Fibroblast of villous mesenchyme (primary cell): ENCODE measurements around the gene JAG1. TPM values are rescaled to one million over a fixed set of nuclear protein-coding genes. Genes with fewer than 3 reads are reported as not detected.

Experiments used
- DNase-seq: peaks from one replicate; pipeline ENCODE4 v3.0.0-alpha.2; 2010; ENCODE audit warnings: low read depth
- H3K4me3 ChIP-seq: 2 replicates; pipeline ENCODE4 v1.5.1; 2011; ENCODE audit warnings: low read depth, mild to moderate bottlenecking, low read length
- total RNA-seq: library from RNA; depleted of rRNA; stranded (reverse); fragments of >200 nt; gene quantifications from 2 replicates; pipeline ENCODE4 v1.2.3, GENCODE V29; 2012
- TF ChIP-seq, protein P1 (sequence below): IDR thresholded peaks from 2 replicates; pipeline ENCODE4 v1.5.1; 2012; ENCODE audit warnings: low read depth, mild to moderate bottlenecking, low read length; ENCODE audit not compliant: insufficient read depth

The JAG1 gene
- total RNA-seq, 1 donor = 12.1 TPM

DNA sequence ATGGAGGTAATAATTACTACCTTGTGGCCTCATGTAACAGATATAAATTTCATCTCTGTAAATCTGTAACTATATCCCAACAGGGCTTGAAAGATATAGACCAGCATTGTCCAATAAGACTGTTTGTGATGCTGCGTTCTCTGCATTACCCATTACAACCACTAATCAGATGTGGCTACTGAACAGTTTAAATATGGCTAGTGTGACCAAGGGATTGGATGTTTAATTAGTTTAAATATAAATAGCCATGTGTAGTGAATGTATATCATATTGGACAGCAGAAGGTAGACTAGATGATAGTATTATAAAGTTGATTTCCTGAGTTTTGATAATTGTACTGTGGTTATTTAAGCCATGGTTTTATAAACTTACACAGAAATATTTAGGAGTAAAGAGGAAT, 27.8 kb upstream of the JAG1 start:
- no peak for DNase-seq
- TF ChIP-seq, protein P1, sequence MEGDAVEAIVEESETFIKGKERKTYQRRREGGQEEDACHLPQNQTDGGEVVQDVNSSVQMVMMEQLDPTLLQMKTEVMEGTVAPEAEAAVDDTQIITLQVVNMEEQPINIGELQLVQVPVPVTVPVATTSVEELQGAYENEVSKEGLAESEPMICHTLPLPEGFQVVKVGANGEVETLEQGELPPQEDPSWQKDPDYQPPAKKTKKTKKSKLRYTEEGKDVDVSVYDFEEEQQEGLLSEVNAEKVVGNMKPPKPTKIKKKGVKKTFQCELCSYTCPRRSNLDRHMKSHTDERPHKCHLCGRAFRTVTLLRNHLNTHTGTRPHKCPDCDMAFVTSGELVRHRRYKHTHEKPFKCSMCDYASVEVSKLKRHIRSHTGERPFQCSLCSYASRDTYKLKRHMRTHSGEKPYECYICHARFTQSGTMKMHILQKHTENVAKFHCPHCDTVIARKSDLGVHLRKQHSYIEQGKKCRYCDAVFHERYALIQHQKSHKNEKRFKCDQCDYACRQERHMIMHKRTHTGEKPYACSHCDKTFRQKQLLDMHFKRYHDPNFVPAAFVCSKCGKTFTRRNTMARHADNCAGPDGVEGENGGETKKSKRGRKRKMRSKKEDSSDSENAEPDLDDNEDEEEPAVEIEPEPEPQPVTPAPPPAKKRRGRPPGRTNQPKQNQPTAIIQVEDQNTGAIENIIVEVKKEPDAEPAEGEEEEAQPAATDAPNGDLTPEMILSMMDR = no peak

DNA sequence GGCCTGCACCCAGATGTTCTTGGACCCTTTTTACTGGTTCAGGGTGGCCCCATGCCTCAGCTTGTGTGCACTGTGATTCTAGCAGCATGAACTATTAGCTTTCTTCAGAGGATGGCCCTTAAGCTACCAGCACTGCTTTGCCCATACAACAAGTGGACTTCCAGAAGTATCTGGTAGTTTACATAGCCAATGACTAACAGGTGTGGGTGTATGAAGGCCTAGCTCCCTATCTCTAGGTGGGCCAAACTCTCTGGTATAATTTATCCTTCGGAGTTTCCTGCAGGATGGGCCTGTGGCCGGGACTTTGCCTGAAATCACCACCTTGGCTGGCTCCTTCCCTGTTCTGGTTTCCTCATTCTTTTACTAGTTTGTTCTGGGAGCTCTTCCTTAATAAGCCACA, 26.1 kb upstream of the JAG1 start:
- TF ChIP-seq, protein P1 = no peak
- no peak overlapping the region for H3K4me3 ChIP-seq
- DNase-seq = no peak

More for the DNA sequence above, 27.8 kb upstream of the JAG1 start:
- H3K4me3 ChIP-seq = no peak overlapping the region

DNA sequence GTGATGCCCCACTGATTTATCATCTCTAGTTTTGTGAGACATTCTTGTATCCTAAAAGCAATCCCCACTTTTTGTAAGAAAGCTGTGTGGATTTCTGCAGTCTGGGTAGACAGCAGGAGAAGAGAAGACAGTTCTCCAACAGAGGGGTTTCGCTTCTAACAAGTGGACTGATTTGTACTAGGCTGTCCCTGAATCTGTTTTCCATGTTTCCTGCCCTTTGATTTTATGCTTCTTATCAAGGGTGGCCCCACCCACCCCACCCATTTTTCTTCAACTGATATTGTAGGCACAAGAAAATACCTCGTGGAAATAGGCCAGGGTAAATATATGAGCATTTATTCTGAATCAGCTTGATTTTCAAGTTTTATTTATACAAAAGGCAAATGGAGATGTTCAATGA, 25.7 kb upstream of the JAG1 start:
- no peak for DNase-seq
- H3K4me3 ChIP-seq = no peak overlapping the region
- TF ChIP-seq, protein P1 = no peak

DNA sequence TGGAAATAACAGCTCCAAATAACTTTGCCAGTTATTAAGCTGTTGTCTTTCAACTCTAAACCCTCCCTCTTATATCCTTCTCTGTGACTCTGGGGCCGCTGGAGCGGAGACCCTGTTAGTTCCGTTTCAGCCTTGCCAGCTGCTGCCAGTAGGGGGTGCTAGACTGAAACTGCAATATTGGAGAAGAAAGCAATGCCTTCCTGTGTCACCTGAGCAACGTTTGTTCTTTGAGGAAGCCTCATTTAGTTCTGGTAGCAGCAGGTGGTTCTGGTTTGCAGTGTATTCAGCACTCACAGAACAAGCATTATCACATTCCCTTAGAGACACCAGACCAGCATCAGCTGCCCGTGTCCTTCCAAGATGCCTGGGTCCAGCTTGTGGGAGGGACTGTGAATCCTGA, 22.9 kb upstream of the JAG1 start:
- H3K4me3 ChIP-seq = no peak overlapping the region
- no peak for DNase-seq
- TF ChIP-seq, protein P1 = peak; percentile 66

DNA sequence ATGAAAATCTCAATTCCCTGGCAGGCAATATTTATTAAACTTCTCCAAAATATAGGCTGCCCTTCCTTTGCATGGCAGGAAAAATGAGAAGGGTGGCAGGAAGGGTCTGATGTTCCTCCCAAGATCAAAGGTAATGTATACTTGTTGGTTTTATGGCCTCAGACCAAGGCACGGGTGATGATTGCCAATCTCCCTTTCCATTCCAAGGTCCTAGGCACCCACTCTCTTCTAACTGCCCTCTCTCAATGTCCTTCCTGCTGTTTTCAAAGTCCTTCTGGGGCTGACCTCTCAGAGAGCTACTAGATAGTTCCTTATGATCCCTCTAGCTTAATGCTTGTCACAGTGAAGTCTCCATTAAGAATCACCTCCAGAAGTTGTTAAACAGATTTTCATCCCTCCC, 15.6 kb upstream of the JAG1 start:
- DNase-seq = no peak
- TF ChIP-seq, protein P1 = no peak
- no peak overlapping the region for H3K4me3 ChIP-seq

DNA sequence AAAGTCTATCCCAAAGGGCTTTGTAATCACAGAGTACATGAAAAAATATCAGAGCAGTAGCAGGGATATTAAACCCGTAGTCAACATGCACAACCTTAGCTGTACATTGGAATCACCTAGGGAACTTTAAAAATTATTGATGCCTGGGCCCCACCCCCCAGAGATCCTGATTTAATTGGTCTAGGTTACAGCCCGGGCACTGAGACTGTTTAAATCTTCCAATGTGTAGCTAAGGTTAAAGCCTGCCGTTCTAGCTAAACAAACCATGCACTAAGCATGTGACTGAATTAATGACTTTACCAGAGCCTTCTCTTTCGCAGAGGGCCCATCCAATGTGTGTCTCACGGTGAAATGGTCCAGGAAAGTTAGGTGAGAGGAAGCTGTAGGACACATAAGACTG, 14.1 kb upstream of the JAG1 start:
- TF ChIP-seq, protein P1 = no peak
- no peak overlapping the region for H3K4me3 ChIP-seq
- DNase-seq = no peak

DNA sequence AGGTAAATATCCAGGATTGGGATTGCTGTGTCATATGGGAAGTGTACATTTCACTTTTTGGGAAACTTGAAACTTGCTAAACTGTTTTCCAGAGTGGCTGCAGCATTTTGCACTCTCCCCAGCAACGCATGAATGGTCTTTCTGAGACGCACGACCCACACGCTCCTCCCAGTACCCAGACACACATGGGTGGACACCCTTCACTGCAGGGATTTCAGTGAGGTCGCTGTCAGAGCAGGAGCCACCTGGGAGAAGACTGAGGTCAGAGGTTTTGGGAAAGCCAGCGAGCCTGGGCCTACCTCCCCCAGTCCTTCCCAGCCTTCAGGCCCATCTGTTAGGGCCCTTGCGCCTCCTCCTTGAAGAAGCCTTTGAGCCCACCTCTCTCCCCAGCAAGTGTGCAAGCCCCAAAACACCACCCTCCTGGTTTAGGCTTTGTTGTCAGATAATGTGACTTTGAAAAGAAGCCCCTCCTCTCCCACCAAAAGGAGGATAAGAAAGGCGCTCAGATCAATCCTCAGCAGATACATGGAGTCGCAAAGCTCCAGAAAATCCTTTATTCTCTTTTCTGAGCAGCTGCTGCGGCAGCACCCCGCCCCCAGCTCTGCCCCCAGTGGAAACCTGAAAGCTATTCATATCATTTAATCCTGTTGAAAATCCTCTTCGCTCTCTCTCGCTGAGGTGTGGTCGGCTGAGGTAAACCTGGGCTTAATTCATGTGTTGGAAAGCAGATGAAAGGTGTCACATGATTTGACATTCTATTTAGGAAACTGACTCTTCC, 12.7 kb upstream of the JAG1 start:
- TF ChIP-seq, protein P1 = no peak
- DNase-seq = no peak
- H3K4me3 ChIP-seq = no peak overlapping the region
